Cardiac fibroblast (primary cell): ENCODE data around the gene PBRM1.

ENCODE experiments used
- DNase-seq, 2 donors: peaks; one replicate each; pipeline versions ENCODE4 v3.0.0 to v3.0.0-alpha.2; 2010; ENCODE audit warnings: low read depth in 2 of 2
- H3K4me3 ChIP-seq, 2 donors: replicated peaks in 1 of 2; 1 replicate in 1 of 2; 2 replicates in 1 of 2; pipeline ENCODE4 v1.5.1; 2011; ENCODE audit warnings: low read depth in 2 of 2, low read length in 2 of 2, mild to moderate bottlenecking in 2 of 2, moderate library complexity in 1 of 2
- TF ChIP-seq, protein P1 (sequence below): IDR thresholded peaks from one replicate; pipeline ENCODE4 v1.5.1; 2011; ENCODE audit warnings: low read depth, mild to moderate bottlenecking, low read length, inconsistent platforms

Gene PBRM1

DNA sequence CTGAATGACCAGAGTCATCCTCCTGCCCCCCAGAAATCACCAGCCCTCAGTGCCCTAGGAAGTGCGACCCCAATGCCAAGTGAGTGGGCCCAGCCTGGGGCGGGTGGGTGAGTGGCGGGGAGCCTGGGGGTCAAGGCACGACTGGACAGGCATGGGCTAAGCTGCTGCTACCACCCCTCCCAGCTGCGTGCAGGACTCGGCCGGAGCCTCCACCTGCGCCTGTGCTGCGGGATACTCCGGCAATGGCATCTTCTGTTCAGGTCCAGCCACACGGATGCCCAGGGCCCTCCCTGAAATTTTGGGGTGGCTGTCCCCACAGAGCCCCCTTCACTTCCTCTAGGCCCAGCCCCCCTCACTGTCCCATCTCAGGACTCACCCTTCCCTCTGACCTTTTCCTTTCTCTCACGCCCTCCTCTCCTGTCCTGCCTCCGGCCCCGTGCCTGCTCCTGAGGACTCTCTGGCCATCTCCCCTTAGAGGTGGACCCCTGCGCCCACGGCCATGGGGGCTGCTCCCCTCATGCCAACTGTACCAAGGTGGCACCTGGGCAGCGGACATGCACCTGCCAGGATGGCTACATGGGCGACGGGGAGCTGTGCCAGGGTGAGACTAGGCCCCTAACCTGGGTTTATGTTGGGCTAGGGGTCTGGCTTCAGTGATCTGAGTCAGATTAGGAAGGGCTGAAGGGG, 169.1 kb downstream of the PBRM1 start:
- TF ChIP-seq, protein P1, sequence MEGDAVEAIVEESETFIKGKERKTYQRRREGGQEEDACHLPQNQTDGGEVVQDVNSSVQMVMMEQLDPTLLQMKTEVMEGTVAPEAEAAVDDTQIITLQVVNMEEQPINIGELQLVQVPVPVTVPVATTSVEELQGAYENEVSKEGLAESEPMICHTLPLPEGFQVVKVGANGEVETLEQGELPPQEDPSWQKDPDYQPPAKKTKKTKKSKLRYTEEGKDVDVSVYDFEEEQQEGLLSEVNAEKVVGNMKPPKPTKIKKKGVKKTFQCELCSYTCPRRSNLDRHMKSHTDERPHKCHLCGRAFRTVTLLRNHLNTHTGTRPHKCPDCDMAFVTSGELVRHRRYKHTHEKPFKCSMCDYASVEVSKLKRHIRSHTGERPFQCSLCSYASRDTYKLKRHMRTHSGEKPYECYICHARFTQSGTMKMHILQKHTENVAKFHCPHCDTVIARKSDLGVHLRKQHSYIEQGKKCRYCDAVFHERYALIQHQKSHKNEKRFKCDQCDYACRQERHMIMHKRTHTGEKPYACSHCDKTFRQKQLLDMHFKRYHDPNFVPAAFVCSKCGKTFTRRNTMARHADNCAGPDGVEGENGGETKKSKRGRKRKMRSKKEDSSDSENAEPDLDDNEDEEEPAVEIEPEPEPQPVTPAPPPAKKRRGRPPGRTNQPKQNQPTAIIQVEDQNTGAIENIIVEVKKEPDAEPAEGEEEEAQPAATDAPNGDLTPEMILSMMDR = no peak
- DNase-seq = no peak
- H3K4me3 ChIP-seq = no peak overlapping the region

DNA sequence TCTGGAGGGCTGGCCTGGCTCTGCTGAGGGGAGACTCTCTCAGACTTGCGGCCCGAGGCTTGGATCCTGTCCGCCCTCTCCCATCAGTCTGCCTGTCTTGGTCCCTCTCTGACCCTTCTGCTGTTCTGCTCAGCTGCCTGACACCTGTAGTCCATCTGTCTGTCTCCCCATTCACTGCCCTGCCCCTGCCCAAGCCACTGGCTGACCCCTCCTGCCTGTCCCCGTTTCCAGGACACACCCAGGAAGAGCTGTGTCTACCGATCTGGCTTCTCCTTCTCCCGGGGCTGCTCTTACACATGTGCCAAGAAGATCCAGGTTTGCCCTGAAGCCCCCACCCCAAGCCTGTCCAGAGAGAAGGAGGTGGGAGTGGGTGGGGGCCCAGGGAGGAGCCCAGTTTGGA, 170.5 kb downstream of the PBRM1 start:
- TF ChIP-seq, protein P1 = no peak
- H3K4me3 ChIP-seq = no peak overlapping the region
- DNase-seq = no peak

GRCh38 chr3:52514576-52514975, 171.1 kb downstream of the PBRM1 start:
- DNase-seq = no peak
- TF ChIP-seq, protein P1 = no peak
- no peak overlapping the region for H3K4me3 ChIP-seq

- no peak for DNase-seq
- TF ChIP-seq, protein P1 = no peak
- H3K4me3 ChIP-seq = no peak overlapping the region
These were observed 172.4 kb downstream of the PBRM1 start for GRCh38 chr3:52513281-52513680.

DNA sequence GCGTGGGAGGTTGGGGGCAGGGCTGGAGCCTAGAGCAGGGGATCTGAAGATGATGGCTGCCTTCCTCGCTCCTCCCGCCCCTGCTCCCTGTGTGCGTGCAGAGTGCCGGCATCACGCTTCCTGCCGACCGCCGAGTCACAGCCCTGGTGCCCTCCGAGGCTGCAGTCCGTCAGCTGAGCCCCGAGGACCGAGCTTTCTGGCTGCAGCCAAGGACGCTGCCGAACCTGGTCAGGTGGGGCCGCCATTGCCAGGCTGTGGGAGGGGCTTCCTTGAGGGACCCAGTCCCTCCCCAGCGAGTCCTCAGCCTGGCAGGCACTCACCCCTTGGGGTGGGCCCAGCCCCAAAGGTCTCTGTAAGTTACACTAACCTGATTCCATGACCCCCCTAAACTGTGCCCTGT, 173.0 kb downstream of the PBRM1 start:
- no peak for DNase-seq
- no peak overlapping the region for H3K4me3 ChIP-seq
- TF ChIP-seq, protein P1 = no peak

GRCh38 chr3:52512105-52512504, 173.6 kb downstream of the PBRM1 start:
- TF ChIP-seq, protein P1 = no peak
- no peak overlapping the region for H3K4me3 ChIP-seq
- no peak for DNase-seq

GRCh38 chr3:52511509-52511908, 174.2 kb downstream of the PBRM1 start:
- DNase-seq = no peak
- H3K4me3 ChIP-seq = no peak overlapping the region
- TF ChIP-seq, protein P1 = no peak
